Ovary (tissue), 3 donors: ENCODE measurements around the gene MAP3K1.

Source experiments
- EP300 ChIP-seq: sonication (generic); formaldehyde crosslinking; IDR thresholded peaks from one replicate; pipeline ENCODE4 v1.6.1; 2017; ENCODE audit warnings: antibody characterized with exemption
- POLR2A ChIP-seq: fragments of 450-650 bp; IDR thresholded peaks from one replicate; pipeline ENCODE4 v1.6.1; 2017; ENCODE audit warnings: antibody characterized with exemption, mild to moderate bottlenecking, moderate library complexity
- TF ChIP-seq, protein P1 (sequence below), 3 donors: fragments of 450-650 bp in 2 of 3; fragments of 200-600 bp in 1 of 3; IDR thresholded peaks; one replicate each; pipeline versions ENCODE4 v1.5.1 to v1.8.0; 2016 to 2022; ENCODE audit warnings: antibody characterized with exemption in 3 of 3, mild to moderate bottlenecking in 1 of 3
- donor health status: DM: no; HTN: no; CAD: no.

DNA sequence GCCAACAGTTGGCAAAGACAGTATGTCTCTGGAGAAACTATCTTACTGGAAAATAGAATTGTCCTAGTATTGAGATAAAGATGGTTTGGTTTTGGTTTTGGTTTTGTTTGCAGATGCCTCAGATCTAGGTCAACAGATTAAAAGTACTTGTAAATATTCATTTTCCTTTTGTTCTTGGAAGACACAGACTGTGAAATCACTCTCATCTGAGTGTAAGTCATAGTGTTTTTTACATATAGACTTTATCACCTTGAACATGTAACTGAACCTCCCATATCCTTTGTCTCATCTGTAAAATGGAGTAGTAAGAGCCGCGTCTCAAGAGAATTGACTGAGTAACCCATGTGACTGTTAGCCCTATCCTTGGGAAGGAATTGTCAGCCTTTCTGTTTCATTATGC, 34.3 kb downstream of the MAP3K1 start:
- TF ChIP-seq, protein P1, sequence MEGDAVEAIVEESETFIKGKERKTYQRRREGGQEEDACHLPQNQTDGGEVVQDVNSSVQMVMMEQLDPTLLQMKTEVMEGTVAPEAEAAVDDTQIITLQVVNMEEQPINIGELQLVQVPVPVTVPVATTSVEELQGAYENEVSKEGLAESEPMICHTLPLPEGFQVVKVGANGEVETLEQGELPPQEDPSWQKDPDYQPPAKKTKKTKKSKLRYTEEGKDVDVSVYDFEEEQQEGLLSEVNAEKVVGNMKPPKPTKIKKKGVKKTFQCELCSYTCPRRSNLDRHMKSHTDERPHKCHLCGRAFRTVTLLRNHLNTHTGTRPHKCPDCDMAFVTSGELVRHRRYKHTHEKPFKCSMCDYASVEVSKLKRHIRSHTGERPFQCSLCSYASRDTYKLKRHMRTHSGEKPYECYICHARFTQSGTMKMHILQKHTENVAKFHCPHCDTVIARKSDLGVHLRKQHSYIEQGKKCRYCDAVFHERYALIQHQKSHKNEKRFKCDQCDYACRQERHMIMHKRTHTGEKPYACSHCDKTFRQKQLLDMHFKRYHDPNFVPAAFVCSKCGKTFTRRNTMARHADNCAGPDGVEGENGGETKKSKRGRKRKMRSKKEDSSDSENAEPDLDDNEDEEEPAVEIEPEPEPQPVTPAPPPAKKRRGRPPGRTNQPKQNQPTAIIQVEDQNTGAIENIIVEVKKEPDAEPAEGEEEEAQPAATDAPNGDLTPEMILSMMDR (IDR thresholded peaks at IDR 0.05): no peak
- TF ChIP-seq EP300 (no peak), POLR2A (no peak)
